Keratinocyte (primary cell): ENCODE results near the gene DPP3. TPM values are rescaled to one million over a fixed set of nuclear protein-coding genes. Genes with fewer than 3 reads are reported as not detected.

ENCODE experiments used
- DNase-seq: peaks from one replicate; pipeline ENCODE4 v3.0.0-alpha.2; 2011; ENCODE audit warnings: low read depth, missing footprints, low spot score
- FAIRE-seq: peaks from 2 replicates; lab custom pipeline; 2011; peaks lifted over from hg19 to GRCh38; lab: Jason Lieb, UNC
- H2AFZ ChIP-seq: 2 replicates; pipeline ENCODE4 v1.6.0; 2012; ENCODE audit warnings: low read length, control low read depth, inconsistent platforms; ENCODE audit not compliant: control insufficient read depth
- H3K27ac ChIP-seq: 2 replicates; pipeline ENCODE4 v1.5.1; 2011; ENCODE audit warnings: low read length; ENCODE audit not compliant: control insufficient read depth, insufficient read depth
- H3K27me3 ChIP-seq: 3 replicates; pipeline ENCODE4 v1.6.0; 2011; ENCODE audit warnings: low read length; ENCODE audit not compliant: control insufficient read depth, insufficient read depth; ENCODE audit errors: extremely low read depth
- H3K36me3 ChIP-seq, 2 experiments: 2 replicates in 1 of 2; 3 replicates in 1 of 2; pipeline ENCODE4 v1.5.1; 2011; ENCODE audit warnings: low read length in 2 of 2, mild to moderate bottlenecking in 1 of 2; ENCODE audit not compliant: control insufficient read depth in 2 of 2, insufficient read depth in 2 of 2; ENCODE audit errors: extremely low read depth in 1 of 2
- H3K4me1 ChIP-seq: 3 replicates; pipeline ENCODE4 v1.5.1; 2011; ENCODE audit warnings: low read length; ENCODE audit not compliant: control insufficient read depth, insufficient read depth; ENCODE audit errors: extremely low read depth
- H3K4me2 ChIP-seq: 3 replicates; pipeline ENCODE4 v1.6.0; 2011; ENCODE audit warnings: low read depth, low read length; ENCODE audit not compliant: control insufficient read depth, insufficient read depth; ENCODE audit errors: extremely low read depth
- H3K4me3 ChIP-seq, 3 experiments: fragments of 200-600 bp in 1 of 3; sonication (generic) in 1 of 3; 2 replicates in 2 of 3; 3 replicates in 1 of 3; pipeline ENCODE4 v1.5.1; 2011 to 2016; ENCODE audit warnings: low read length in 3 of 3, mild to moderate bottlenecking in 3 of 3, control low read depth in 2 of 3, inconsistent platforms in 1 of 3, low read depth in 1 of 3, mixed read lengths in 1 of 3, mixed run types in 1 of 3, moderate library complexity in 1 of 3; ENCODE audit not compliant: control insufficient read depth in 2 of 3, insufficient read depth in 2 of 3; ENCODE audit errors: extremely low read depth in 1 of 3
- H3K79me2 ChIP-seq: 2 replicates; pipeline ENCODE4 v1.6.0; 2012; ENCODE audit warnings: low read length; ENCODE audit not compliant: control insufficient read depth, insufficient read depth
- H3K9ac ChIP-seq: 3 replicates; pipeline ENCODE4 v1.6.0; 2011; ENCODE audit warnings: low read length; ENCODE audit not compliant: control insufficient read depth, insufficient read depth; ENCODE audit errors: extremely low read depth
- H3K9me1 ChIP-seq: 3 replicates; pipeline ENCODE4 v1.6.0; 2011; ENCODE audit warnings: low read length; ENCODE audit not compliant: control insufficient read depth, insufficient read depth; ENCODE audit errors: extremely low read depth
- H3K9me3 ChIP-seq: 2 replicates; pipeline ENCODE4 v1.5.1; 2012; ENCODE audit warnings: low read depth, low read length; ENCODE audit not compliant: control insufficient read depth
- H4K20me1 ChIP-seq: 3 replicates; pipeline ENCODE4 v1.6.0; 2011; ENCODE audit warnings: low read length; ENCODE audit not compliant: control insufficient read depth, insufficient read depth; ENCODE audit errors: extremely low read depth
- CTCF ChIP-seq, 3 experiments: IDR thresholded peaks in 1 of 3; conservative IDR thresholded peaks in 1 of 3; optimal IDR thresholded peaks in 1 of 3; 2 replicates in 2 of 3; 3 replicates in 1 of 3; pipeline versions ENCODE3 to v1.5.1; 2011; ENCODE audit warnings: low read length in 3 of 3, mild to moderate bottlenecking in 3 of 3, moderate library complexity in 2 of 3, control low read depth in 1 of 3, inconsistent platforms in 1 of 3; ENCODE audit not compliant: insufficient read depth in 2 of 3; ENCODE audit errors: extremely low read depth in 1 of 3
- EZH2 ChIP-seq: IDR thresholded peaks from one replicate; pipeline ENCODE4 v1.6.1; 2012; ENCODE audit warnings: inconsistent platforms, mild to moderate bottlenecking, low read length, moderate library complexity
- dilution Hi-C: fragments of 300-500 bp; cut with MboI; formaldehyde crosslinking; loops from one replicate; pipeline ENCODE4 v1.7.0; 2020; ENCODE audit warnings: low sequenced_read_pairs; ENCODE audit not compliant: extremely low pct_ligation_motif_present
- polyA plus RNA-seq, 5 experiments: library from polyadenylated mRNA; depleted of rRNA in 3 of 5; stranded (reverse) in 3 of 5; stranded (forward) in 1 of 5; unstranded in 1 of 5; fragments of >200 nt; gene quantifications; 1 replicate in 1 of 5; 2 replicates in 3 of 5; 3 replicates in 1 of 5; pipeline versions ENCODE4 v1.2.1 to v1.2.3, GENCODE V29; 2011 to 2012; ENCODE audit warnings: missing spikeins in 2 of 5, low read depth in 1 of 5, low replicate concordance in 1 of 5

Gene DPP3
- polyA plus RNA-seq, 1 donor (not counting 4 experiments of a cell fraction or from before 2014, with no cell fraction given): 57.9 TPM

GRCh38 chr11:66457826-66458225 is 22.4 kb upstream of the DPP3 start:
- H4K20me1 ChIP-seq: no peaks in the 10 kb centered on the region
- no peaks in the 10 kb centered on the region for H3K27me3 ChIP-seq
- peaks cover 2% of the 10 kb centered on the region for H3K9me1 ChIP-seq
- no peaks in the 10 kb centered on the region for H3K79me2 ChIP-seq
- no peak overlapping the region for H3K4me2 ChIP-seq
- DNase-seq: no peak
- peaks cover 16% of the 10 kb centered on the region for H3K4me1 ChIP-seq
- no peak for FAIRE-seq
- H3K4me3 ChIP-seq: no peak overlapping the region
- no peaks in the 10 kb centered on the region for H3K9me3 ChIP-seq
- TF ChIP-seq EZH2 (no peak), CTCF (optimal IDR thresholded peaks at IDR 0.05 in 1 of 3, IDR thresholded peaks at IDR 0.05 in 1 of 3, conservative IDR thresholded peaks at IDR 0.05 in 1 of 3; ENCODE audit: extremely low read depth in 1 of 3, insufficient read depth in 2 of 3, low read length in 3 of 3) (no peak)
- no peaks in the 10 kb centered on the region for H3K36me3 ChIP-seq
- H3K27ac ChIP-seq: no peak overlapping the region
- H3K9ac ChIP-seq: no peak overlapping the region
- dilution Hi-C loops: no loop called here
- H2AFZ ChIP-seq: no peak overlapping the region

- Histone ChIP-seq H3K27ac (no peak overlapping the region), H3K9me3 (no peaks in the 10 kb centered on the region), H3K27me3 (no peaks in the 10 kb centered on the region), H3K4me3 (no peak overlapping the region), H3K36me3 (no peaks in the 10 kb centered on the region), H4K20me1 (no peaks in the 10 kb centered on the region), H3K9ac (no peak overlapping the region), H3K79me2 (no peaks in the 10 kb centered on the region), H2AFZ (no peak overlapping the region), H3K4me1 (peaks cover 10% of the 10 kb centered on the region), H3K9me1 (no peaks in the 10 kb centered on the region), H3K4me2 (no peak overlapping the region)
- FAIRE-seq (no peak), DNase-seq (no peak)
- dilution Hi-C loops: no loop called here
- no peak for TF ChIP-seq CTCF (optimal IDR thresholded peaks at IDR 0.05 in 1 of 3, IDR thresholded peaks at IDR 0.05 in 1 of 3, conservative IDR thresholded peaks at IDR 0.05 in 1 of 3; ENCODE audit: extremely low read depth in 1 of 3, insufficient read depth in 2 of 3, low read length in 3 of 3)
- no peak for TF ChIP-seq EZH2
Observed at GRCh38 chr11:66459138-66459778, 21.0 kb upstream of the DPP3 start.
